Mammary epithelial cell (primary cell): ENCODE results near the gene EIF4H.

Source experiments
- CTCF ChIP-seq, 2 donors: IDR thresholded peaks in 1 of 2; conservative IDR thresholded peaks in 1 of 2; 2 replicates each; pipeline ENCODE4 v1.5.1; 2011 to 2012; ENCODE audit warnings: inconsistent platforms in 2 of 2, low read length in 2 of 2, mild to moderate bottlenecking in 2 of 2, control low read depth in 1 of 2, low read depth in 1 of 2; ENCODE audit not compliant: insufficient read depth in 1 of 2; ENCODE audit errors: extremely low read depth in 1 of 2
- EZH2 ChIP-seq: IDR thresholded peaks from 2 replicates; pipeline ENCODE4 v1.6.1; 2012; ENCODE audit warnings: low read length, inconsistent platforms, borderline replicate concordance

DNA sequence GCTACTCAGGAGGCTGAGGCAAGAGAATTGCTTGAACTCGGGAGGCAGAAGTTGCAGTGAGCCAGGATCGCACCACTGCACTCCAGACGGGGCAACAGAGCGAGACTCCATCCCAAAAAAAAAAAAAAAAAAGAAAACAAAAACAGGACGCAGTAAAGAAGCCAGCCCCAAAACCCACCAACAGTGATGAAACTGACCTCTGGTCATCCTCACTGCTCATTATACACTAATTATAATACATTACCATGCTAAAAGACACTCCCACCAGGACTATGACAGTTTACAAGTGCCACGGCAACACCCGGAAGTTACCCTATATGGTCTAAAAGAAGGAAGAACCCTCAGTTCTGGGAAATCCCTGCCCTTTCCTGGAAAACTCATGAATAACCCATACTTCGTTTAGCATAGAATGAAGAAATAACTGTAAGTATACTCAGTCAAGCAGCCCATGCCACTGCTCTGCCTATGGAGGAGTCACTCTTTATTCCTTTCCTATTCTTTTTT lies 40.0 kb upstream of the EIF4H start:
- TF ChIP-seq CTCF (conservative IDR thresholded peaks at IDR 0.05 in 1 of 2, IDR thresholded peaks at IDR 0.05 in 1 of 2; ENCODE audit: extremely low read depth in 1 of 2, insufficient read depth in 1 of 2, low read depth in 1 of 2, low read length in 2 of 2) (no peak), EZH2 (no peak)
